GM23248 (cell line): ENCODE results near the gene BEAN1. TPM values are rescaled to one million over a fixed set of nuclear protein-coding genes. Genes with fewer than 3 reads are reported as not detected.

ENCODE experiments used
- DNase-seq: peaks from one replicate; pipeline ENCODE4 v3.0.0-alpha.2; 2015
- H2AFZ ChIP-seq: fragments of 200-600 bp; sonication (generic); 2 replicates; pipeline ENCODE4 v1.6.1; 2016; ENCODE audit warnings: antibody characterized with exemption
- H3F3A ChIP-seq: fragments of 200-600 bp; sonication (generic); 2 replicates; pipeline ENCODE4 v1.6.1; 2016; ENCODE audit warnings: mild to moderate bottlenecking, antibody characterized with exemption, mixed run types; ENCODE audit not compliant: insufficient read depth
- H3K27ac ChIP-seq: fragments of 200-600 bp; sonication (generic); 2 replicates; pipeline ENCODE4 v1.5.1; 2016; ENCODE audit warnings: mild to moderate bottlenecking
- H3K27me3 ChIP-seq: fragments of 200-600 bp; sonication (generic); replicated peaks from 2 replicates; pipeline ENCODE4 v1.6.1; 2016; ENCODE audit warnings: mild to moderate bottlenecking; ENCODE audit not compliant: insufficient read depth
- H3K36me3 ChIP-seq: fragments of 200-600 bp; sonication (generic); 2 replicates; pipeline ENCODE4 v1.6.1; 2016; ENCODE audit warnings: low read depth, mild to moderate bottlenecking
- H3K4me1 ChIP-seq: fragments of 200-600 bp; sonication (generic); 2 replicates; pipeline ENCODE4 v1.6.1; 2016; ENCODE audit warnings: mild to moderate bottlenecking; ENCODE audit not compliant: insufficient read depth
- H3K4me2 ChIP-seq: fragments of 200-600 bp; sonication (generic); one replicate; pipeline ENCODE4 v1.6.1; 2016; ENCODE audit warnings: mild to moderate bottlenecking; ENCODE audit not compliant: unreplicated experiment
- H3K4me3 ChIP-seq: fragments of 200-600 bp; sonication (generic); 2 replicates; pipeline ENCODE4 v1.5.1; 2016; ENCODE audit warnings: mild to moderate bottlenecking
- H3K79me2 ChIP-seq: fragments of 200-600 bp; sonication (generic); 2 replicates; pipeline ENCODE4 v1.6.1; 2016; ENCODE audit warnings: mild to moderate bottlenecking; ENCODE audit not compliant: insufficient read depth
- H3K9ac ChIP-seq: fragments of 200-600 bp; sonication (generic); 2 replicates; pipeline ENCODE4 v1.6.1; 2016; ENCODE audit warnings: mild to moderate bottlenecking
- H3K9me2 ChIP-seq: fragments of 200-600 bp; sonication (generic); 2 replicates; pipeline ENCODE4 v1.6.1; 2016; ENCODE audit warnings: mixed run types, mild to moderate bottlenecking, moderate library complexity; ENCODE audit not compliant: insufficient read depth
- H3K9me3 ChIP-seq: fragments of 200-600 bp; sonication (generic); one replicate; pipeline ENCODE4 v1.6.1; 2017; ENCODE audit warnings: low read depth
- H4K20me1 ChIP-seq: fragments of 200-600 bp; sonication (generic); 2 replicates; pipeline ENCODE4 v1.6.0; 2016; ENCODE audit not compliant: insufficient read depth
- EZH2 ChIP-seq: fragments of 200-600 bp; sonication (generic); IDR thresholded peaks from 2 replicates; pipeline ENCODE4 v1.6.1; 2018; ENCODE audit warnings: antibody characterized with exemption, mild to moderate bottlenecking; ENCODE audit not compliant: insufficient read depth, poor library complexity, severe bottlenecking
- EZH2phosphoT487 ChIP-seq: fragments of 200-600 bp; sonication (generic); IDR thresholded peaks from 2 replicates; pipeline ENCODE4 v1.6.1; 2018; ENCODE audit warnings: antibody characterized with exemption, moderate library complexity, mild to moderate bottlenecking, low read depth; ENCODE audit not compliant: insufficient read depth
- WGBS, 2 experiments: methylation state at CpG; one replicate each; pipeline ENCODE4 v1.1.6; 2015 to 2017; ENCODE audit warnings: low lambda C conversion rate in 2 of 2, low coverage in 1 of 2; ENCODE audit errors: missing lambda C conversion rate in 2 of 2; 5-methylcytosine and 5-hydroxymethylcytosine counted together
- in situ Hi-C: fragments of 300-500 bp; cut with MboI; formaldehyde crosslinking; loops from 2 replicates; pipeline ENCODE4 v1.15.0; 2020
- polyA plus RNA-seq: library from polyadenylated mRNA; unstranded; fragments of >200 nt; fragmentation: Nextera tagmentation; extraction: Ambion mirVana; gene quantifications from 2 replicates; pipeline ENCODE4 v1.2.1, GENCODE V29; 2016
- total RNA-seq: library from RNA; depleted of rRNA; stranded (reverse); fragments of >200 nt; shearing (Covaris generic); gene quantifications from 2 replicates; pipeline ENCODE4 v1.2.3, GENCODE V29; 2014

Gene BEAN1
- total and polyA plus RNA-seq, 2 experiments from 2014 or later = 0.32 to 0.50 TPM

DNA sequence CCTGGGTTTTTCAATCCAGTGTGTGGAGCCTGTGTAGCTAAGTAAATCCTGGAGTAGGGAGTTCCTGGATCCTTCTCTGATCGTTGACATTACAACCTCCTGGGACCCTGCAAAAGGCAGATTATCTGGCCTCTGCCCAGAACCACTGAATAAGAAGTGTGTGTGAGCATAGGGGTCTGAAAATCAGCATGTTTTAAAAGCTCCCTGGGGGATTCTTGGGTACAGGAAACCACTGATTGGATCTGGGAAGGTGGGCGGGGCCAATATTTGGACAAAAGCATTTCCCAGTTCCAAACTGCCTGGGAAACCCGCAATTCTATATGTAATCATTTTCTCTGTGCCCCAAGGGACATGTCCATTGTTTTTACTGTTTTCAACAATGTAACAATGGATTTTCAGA lies 27.2 kb upstream of the BEAN1 start:
- Histone ChIP-seq H2AFZ (no peak overlapping the region), H3K4me3 (no peak overlapping the region), H3K9me2 (no peaks in the 10 kb centered on the region), H3K4me1 (no peaks in the 10 kb centered on the region), H3F3A (no peaks in the 10 kb centered on the region), H4K20me1 (no peaks in the 10 kb centered on the region), H3K27me3 (peaks cover 6% of the 10 kb centered on the region), H3K9ac (no peak overlapping the region), H3K27ac (no peak overlapping the region), H3K36me3 (no peaks in the 10 kb centered on the region), H3K9me3 (no peaks in the 10 kb centered on the region), H3K79me2 (no peaks in the 10 kb centered on the region), H3K4me2 (no peak overlapping the region)
- WGBS, 2 experiments = 67 to 85% methylated on average over 3 of the region's 3 CpGs
- no peak for TF ChIP-seq EZH2phosphoT487
- TF ChIP-seq EZH2 = no peak
- in situ Hi-C loops = loop anchor here (10.0 to 25.0 kb wide), 2 partner anchors 85 to 462 kb away; no protein-coding TSS in a partner anchor
- peak; percentile 7 for DNase-seq

DNA sequence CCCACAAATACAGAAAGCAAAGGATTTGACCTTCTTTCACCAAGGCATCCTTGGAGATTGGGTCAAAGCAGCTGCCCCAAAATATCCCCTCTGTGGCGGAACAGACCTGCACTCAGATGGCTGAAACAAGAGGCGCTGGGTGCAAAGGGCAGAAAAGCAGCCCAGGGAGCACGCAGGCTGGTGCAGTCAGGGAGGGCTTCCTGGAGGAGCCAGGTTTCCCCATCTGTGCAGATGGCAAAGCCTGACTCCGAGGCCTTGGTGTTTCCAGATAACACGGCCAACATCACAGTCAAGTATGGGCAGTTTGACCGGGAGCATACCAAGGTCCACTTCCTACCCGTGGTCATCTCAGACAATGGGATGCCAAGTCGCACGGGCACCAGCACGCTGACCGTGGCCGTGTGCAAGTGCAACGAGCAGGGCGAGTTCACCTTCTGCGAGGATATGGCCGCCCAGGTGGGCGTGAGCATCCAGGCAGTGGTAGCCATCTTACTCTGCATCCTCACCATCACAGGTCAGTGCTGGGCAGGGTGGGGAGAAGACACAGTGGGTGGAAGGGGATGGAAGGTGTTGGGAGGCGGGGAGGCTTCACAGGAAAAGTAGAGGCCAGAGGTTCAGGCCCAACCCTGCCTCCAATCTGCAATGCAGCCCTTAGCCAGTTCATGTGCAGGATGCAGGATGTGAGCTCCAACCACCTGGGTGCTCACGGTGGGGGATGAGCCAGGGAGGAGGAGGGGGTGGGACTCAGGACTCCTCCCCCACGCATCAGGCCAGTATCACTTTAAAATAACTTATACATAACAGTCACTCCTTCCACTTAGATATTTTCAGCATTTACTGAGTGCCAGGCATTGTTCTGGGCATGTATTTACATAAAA lies 26.4 kb upstream of the BEAN1 start:
- Histone ChIP-seq H3K27me3 (peaks cover 6% of the 10 kb centered on the region), H3K4me3 (no peak overlapping the region), H3K9me3 (no peaks in the 10 kb centered on the region), H3F3A (no peaks in the 10 kb centered on the region), H3K9me2 (no peaks in the 10 kb centered on the region), H4K20me1 (no peaks in the 10 kb centered on the region), H3K27ac (no peak overlapping the region), H3K79me2 (no peaks in the 10 kb centered on the region), H2AFZ (no peak overlapping the region), H3K4me1 (no peaks in the 10 kb centered on the region), H3K36me3 (no peaks in the 10 kb centered on the region), H3K4me2 (no peak overlapping the region), H3K9ac (no peak overlapping the region)
- WGBS, 2 experiments = 82 to 85% methylated on average over 20 of the region's 20 CpGs
- DNase-seq = no peak
- in situ Hi-C loops = loop anchor here (10.0 to 25.0 kb wide), 2 partner anchors 84 to 462 kb away; no protein-coding TSS in a partner anchor
- no peak for TF ChIP-seq EZH2phosphoT487
- no peak for TF ChIP-seq EZH2

DNA sequence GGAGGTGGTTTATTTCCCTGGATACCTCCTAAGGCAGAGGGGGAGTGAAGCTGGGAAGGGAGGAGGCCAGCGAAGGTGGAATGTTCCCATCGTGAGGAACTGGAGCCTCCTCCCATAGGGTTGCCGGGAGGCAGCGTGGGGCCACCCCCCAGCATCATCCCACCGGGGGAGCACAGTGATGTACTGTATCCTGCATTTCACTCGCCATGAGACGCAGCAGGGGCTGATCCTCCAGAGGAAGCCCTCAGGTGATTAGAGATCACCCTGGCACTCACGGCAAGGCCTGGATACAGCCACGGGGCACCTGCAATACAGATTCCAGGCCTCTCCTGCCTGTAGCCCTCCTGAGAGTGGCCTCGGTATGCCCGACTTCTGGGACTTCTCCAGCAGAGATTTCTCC lies 25.5 kb upstream of the BEAN1 start:
- H3K4me1 ChIP-seq = no peaks in the 10 kb centered on the region
- in situ Hi-C loops = loop anchor here (10.0 to 25.0 kb wide), 2 partner anchors 83 to 461 kb away; no protein-coding TSS in a partner anchor
- WGBS, 2 experiments = 71 to 80% methylated on average over 9 to 11 of the region's 11 CpGs
- H3K4me3 ChIP-seq = no peak overlapping the region
- no peaks in the 10 kb centered on the region for H3K36me3 ChIP-seq
- no peak overlapping the region for H3K4me2 ChIP-seq
- no peaks in the 10 kb centered on the region for H3F3A ChIP-seq
- no peaks in the 10 kb centered on the region for H3K79me2 ChIP-seq
- TF ChIP-seq EZH2phosphoT487 (no peak), EZH2 (no peak)
- H4K20me1 ChIP-seq = no peaks in the 10 kb centered on the region
- peaks cover 10% of the 10 kb centered on the region for H3K27me3 ChIP-seq
- H3K27ac ChIP-seq = no peak overlapping the region
- no peak overlapping the region for H3K9ac ChIP-seq
- no peaks in the 10 kb centered on the region for H3K9me2 ChIP-seq
- no peaks in the 10 kb centered on the region for H3K9me3 ChIP-seq
- no peak for DNase-seq
- no peak overlapping the region for H2AFZ ChIP-seq

DNA sequence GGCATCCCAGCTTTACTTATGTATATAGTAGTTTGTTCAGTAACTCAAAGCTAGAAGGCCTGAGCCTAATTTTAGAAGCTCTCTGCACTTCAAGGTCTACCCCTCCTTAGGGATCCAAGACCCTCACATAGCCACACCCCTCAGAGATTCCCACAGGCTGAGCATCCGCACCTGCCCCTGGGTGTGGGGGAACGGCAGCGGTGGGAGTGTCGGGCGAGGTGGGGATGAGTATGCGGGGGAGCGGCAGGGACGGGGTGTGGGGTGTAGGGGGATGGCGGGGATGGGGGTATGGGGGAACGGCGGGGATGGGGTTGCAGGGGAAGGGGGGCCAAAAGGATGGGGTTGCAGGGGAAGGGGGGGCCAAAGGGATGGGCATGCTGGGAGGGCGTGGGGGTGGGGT lies 24.9 kb upstream of the BEAN1 start:
- Histone ChIP-seq H3K36me3 (no peaks in the 10 kb centered on the region), H3K27me3 (peaks cover 10% of the 10 kb centered on the region), H3K9ac (no peak overlapping the region), H3K9me2 (no peaks in the 10 kb centered on the region), H4K20me1 (no peaks in the 10 kb centered on the region), H3K9me3 (no peaks in the 10 kb centered on the region), H3F3A (no peaks in the 10 kb centered on the region), H2AFZ (no peak overlapping the region), H3K4me3 (no peak overlapping the region), H3K27ac (no peak overlapping the region), H3K4me1 (no peaks in the 10 kb centered on the region), H3K4me2 (no peak overlapping the region), H3K79me2 (no peaks in the 10 kb centered on the region)
- in situ Hi-C loops = loop anchor here (10.0 to 25.0 kb wide), 2 partner anchors 83 to 460 kb away; no protein-coding TSS in a partner anchor
- no peak for DNase-seq
- WGBS, 2 experiments = 71 to 78% methylated on average over 8 to 12 of the region's 12 CpGs
- TF ChIP-seq EZH2 (no peak), EZH2phosphoT487 (no peak)
